SKM-1 treated with dmso at 0.1 percent for 144 hours (cell line): ENCODE measurements around the gene PSME3.
A peak's percentile ranks its signal among the peaks of the same experiment; 100 is the strongest.

Experiments
- DNase-seq: peaks from one replicate; lab custom pipeline; 2025; ENCODE audit not compliant: unreplicated experiment; lab: John Stamatoyannopoulos, UW

The PSME3 gene

GRCh38 chr17:42814633-42815399, 18.4 kb upstream of the PSME3 start:
- no peak for DNase-seq

GRCh38 chr17:42817866-42818265, 15.3 kb upstream of the PSME3 start:
- no peak for DNase-seq

GRCh38 chr17:42818379-42818778, 14.8 kb upstream of the PSME3 start:
- no peak for DNase-seq

- DNase-seq: peak; percentile 57
Measured at GRCh38 chr17:42819939-42820535, 13.2 kb upstream of the PSME3 start.

GRCh38 chr17:42821176-42821575, 12.0 kb upstream of the PSME3 start:
- DNase-seq: no peak

GRCh38 chr17:42827472-42827871, 5.7 kb upstream of the PSME3 start:
- no peak for DNase-seq

- DNase-seq: no peak
Measured at GRCh38 chr17:42830971-42831370, 2.2 kb upstream of the PSME3 start.

GRCh38 chr17:42832213-42832933, 824 bp upstream of the PSME3 start:
- DNase-seq: no peak

- DNase-seq: no peak
Measured at GRCh38 chr17:42833767-42834422, 698 bp downstream of the PSME3 start.

GRCh38 chr17:42835732-42836131, 2.5 kb downstream of the PSME3 start:
- DNase-seq: no peak

- DNase-seq: no peak
Measured at GRCh38 chr17:42841975-42842685, 8.9 kb downstream of the PSME3 start.

- peak; percentile 14 for DNase-seq
Measured at GRCh38 chr17:42843358-42843934, 10.2 kb downstream of the PSME3 start.

- no peak for DNase-seq
Measured at GRCh38 chr17:42844271-42844670, 11.1 kb downstream of the PSME3 start, which contains the start of gene AOC2. TSS of gene AOC2 (plus strand) at chr17:42844580. CDS start at chr17:42844627, 47 bp downstream.

- DNase-seq: no peak
Measured at GRCh38 chr17:42844761-42845555, 11.8 kb downstream of the PSME3 start.

- DNase-seq: no peak
Measured at GRCh38 chr17:42845556-42845917, 12.3 kb downstream of the PSME3 start.

- no peak for DNase-seq
Measured at GRCh38 chr17:42845918-42846593, 12.9 kb downstream of the PSME3 start.

GRCh38 chr17:42846594-42847280, 13.5 kb downstream of the PSME3 start:
- DNase-seq: no peak

- no peak for DNase-seq
Measured at GRCh38 chr17:42848093-42848492, 14.9 kb downstream of the PSME3 start.

- no peak for DNase-seq
Measured at GRCh38 chr17:42849031-42849430, 15.8 kb downstream of the PSME3 start.
